H9 (cell line): ENCODE measurements around the gene KRTAP4-12. TPM values are rescaled to one million over a fixed set of nuclear protein-coding genes. Genes with fewer than 3 reads are reported as not detected.

ENCODE experiments used
- DNase-seq: peaks from one replicate; pipeline ENCODE4 v3.0.0-alpha.2; 2017
- H2AFZ ChIP-seq: one replicate; pipeline ENCODE4 v1.6.1; 2013; ENCODE audit warnings: mild to moderate bottlenecking, low read length, control low read depth, moderate library complexity
- H2AK5ac ChIP-seq: 2 replicates; pipeline ENCODE4 v1.6.1; 2013; ENCODE audit warnings: low read length, control low read depth, mixed read lengths; ENCODE audit not compliant: insufficient read length
- H2BK120ac ChIP-seq: one replicate; pipeline ENCODE4 v1.6.1; 2013; ENCODE audit warnings: low read depth, mild to moderate bottlenecking, low read length, control low read depth, inconsistent platforms; ENCODE audit not compliant: poor library complexity, severe bottlenecking
- H2BK12ac ChIP-seq: 2 replicates; pipeline ENCODE4 v1.6.1; 2013; ENCODE audit warnings: low read length, control low read depth, mixed read lengths, low read depth; ENCODE audit not compliant: insufficient read length
- H2BK15ac ChIP-seq: 2 replicates; pipeline ENCODE4 v1.6.1; 2013; ENCODE audit warnings: low read depth, low read length, control low read depth
- H2BK20ac ChIP-seq: one replicate; pipeline ENCODE4 v1.6.1; 2013; ENCODE audit warnings: low read depth, mild to moderate bottlenecking, low read length, control low read depth, inconsistent platforms; ENCODE audit not compliant: poor library complexity, severe bottlenecking
- H2BK5ac ChIP-seq: 2 replicates; pipeline ENCODE4 v1.6.1; 2013; ENCODE audit warnings: low read length, control low read depth, mixed read lengths; ENCODE audit not compliant: insufficient read length
- H3K14ac ChIP-seq: 2 replicates; pipeline ENCODE4 v1.6.1; 2013; ENCODE audit warnings: low read length, control low read depth; ENCODE audit not compliant: insufficient read depth
- H3K18ac ChIP-seq: 2 replicates; pipeline ENCODE4 v1.6.1; 2013; ENCODE audit warnings: low read depth, mild to moderate bottlenecking, mixed read lengths, low read length, control low read depth; ENCODE audit not compliant: insufficient read length
- H3K23ac ChIP-seq: 2 replicates; pipeline ENCODE4 v1.6.1; 2013; ENCODE audit warnings: low read length, control low read depth, mixed read lengths, low read depth; ENCODE audit not compliant: insufficient read length
- H3K23me2 ChIP-seq: 2 replicates; pipeline ENCODE4 v1.6.1; 2013; ENCODE audit warnings: low read depth, mild to moderate bottlenecking, mixed read lengths, low read length, control low read depth; ENCODE audit not compliant: insufficient read length, poor library complexity, severe bottlenecking
- H3K27ac ChIP-seq: 2 replicates; pipeline ENCODE4 v1.5.1; 2013; ENCODE audit warnings: low read length, control low read depth, mixed read lengths, low read depth; ENCODE audit not compliant: insufficient read length
- H3K27me3 ChIP-seq: 2 replicates; pipeline ENCODE4 v1.6.1; 2013; ENCODE audit warnings: low read length, control low read depth, inconsistent platforms; ENCODE audit not compliant: insufficient read depth
- H3K4ac ChIP-seq: 2 replicates; pipeline ENCODE4 v1.6.1; 2013; ENCODE audit warnings: low read depth, mild to moderate bottlenecking, control low read depth, inconsistent platforms, low read length, moderate library complexity
- H3K4me1 ChIP-seq: 2 replicates; pipeline ENCODE4 v1.6.1; 2013; ENCODE audit warnings: low read length, control low read depth, inconsistent platforms; ENCODE audit not compliant: insufficient read depth
- H3K4me2 ChIP-seq: 2 replicates; pipeline ENCODE4 v1.6.1; 2013; ENCODE audit warnings: low read length, control low read depth, mixed read lengths; ENCODE audit not compliant: insufficient read length, insufficient read depth
- H3K56ac ChIP-seq: 2 replicates; pipeline ENCODE4 v1.6.1; 2013; ENCODE audit warnings: low read depth, mild to moderate bottlenecking, mixed read lengths, low read length, control low read depth; ENCODE audit not compliant: insufficient read length
- H3K79me1 ChIP-seq: 2 replicates; pipeline ENCODE4 v1.6.1; 2013; ENCODE audit warnings: low read depth, mild to moderate bottlenecking, moderate library complexity, low read length, control low read depth, inconsistent platforms; ENCODE audit not compliant: insufficient read depth, poor library complexity, severe bottlenecking
- H3K79me2 ChIP-seq: 2 replicates; pipeline ENCODE4 v1.6.1; 2013; ENCODE audit warnings: low read length, control low read depth, inconsistent platforms; ENCODE audit not compliant: insufficient read depth
- H3K9ac ChIP-seq: 2 replicates; pipeline ENCODE4 v1.6.1; 2013; ENCODE audit warnings: low read length, control low read depth, mixed read lengths; ENCODE audit not compliant: insufficient read length; ENCODE audit errors: extremely low read depth
- H3K9me3 ChIP-seq: one replicate; pipeline ENCODE4 v1.6.1; 2013; ENCODE audit warnings: low read depth, low read length, inconsistent platforms; ENCODE audit not compliant: control insufficient read depth
- H3T11ph ChIP-seq: one replicate; pipeline ENCODE4 v1.6.1; 2013; ENCODE audit warnings: mild to moderate bottlenecking, low read length, control low read depth, inconsistent platforms
- H4K20me1 ChIP-seq: one replicate; pipeline ENCODE4 v1.6.1; 2013; ENCODE audit not compliant: control insufficient read depth, insufficient read length, insufficient read depth
- H4K5ac ChIP-seq: 2 replicates; pipeline ENCODE4 v1.6.1; 2013; ENCODE audit warnings: low read depth, mild to moderate bottlenecking, mixed read lengths, low read length, control low read depth; ENCODE audit not compliant: insufficient read length
- H4K8ac ChIP-seq: replicated peaks from 2 replicates; pipeline ENCODE4 v1.6.1; 2013; ENCODE audit warnings: low read length, control low read depth, mixed read lengths, low read depth; ENCODE audit not compliant: insufficient read length
- H4K91ac ChIP-seq: 2 replicates; pipeline ENCODE4 v1.6.1; 2013; ENCODE audit warnings: low read depth, mild to moderate bottlenecking, moderate library complexity, mixed read lengths, low read length, control low read depth; ENCODE audit not compliant: insufficient read length
- H3K27ac Mint-ChIP-seq, 3 experiments: 2 replicates in 2 of 3; 3 replicates in 1 of 3; pipeline ENCODE4 v1.8.0; 2020 to 2021; ENCODE audit warnings: mixed read lengths in 3 of 3, mild to moderate bottlenecking in 1 of 3, moderate library complexity in 1 of 3
- H3K27me3 Mint-ChIP-seq: 2 replicates; pipeline ENCODE4 v1.8.0; 2021; ENCODE audit warnings: low read depth, mild to moderate bottlenecking, moderate library complexity, mixed read lengths
- H3K36me3 Mint-ChIP-seq, 3 experiments: 2 replicates in 2 of 3; 3 replicates in 1 of 3; pipeline ENCODE4 v1.8.0; 2020 to 2021; ENCODE audit warnings: low read depth in 3 of 3, mixed read lengths in 3 of 3; ENCODE audit not compliant: insufficient read depth in 1 of 3
- H3K4me1 Mint-ChIP-seq, 2 experiments: 2 replicates each; pipeline ENCODE4 v1.8.0; 2020; ENCODE audit warnings: mixed read lengths in 2 of 2
- H3K4me3 Mint-ChIP-seq, 2 experiments: 2 replicates in 1 of 2; 3 replicates in 1 of 2; pipeline ENCODE4 v1.8.0; 2020 to 2021; ENCODE audit warnings: mild to moderate bottlenecking in 2 of 2, mixed read lengths in 2 of 2, moderate library complexity in 1 of 2
- H3K9me3 Mint-ChIP-seq, 2 experiments: 2 replicates in 1 of 2; 3 replicates in 1 of 2; pipeline ENCODE4 v1.8.0; 2020; ENCODE audit warnings: mild to moderate bottlenecking in 2 of 2, mixed read lengths in 2 of 2, moderate library complexity in 1 of 2
- WGBS: extraction: QIAGEN DNeasy Blood & Tissue Kit; methylation state at CpG from one replicate; pipeline ENCODE4 v1.1.7; 2013; ENCODE audit warnings: missing lambda C conversion rate, low lambda C conversion rate, mixed read lengths; ENCODE audit not compliant: insufficient read length; ENCODE audit errors: extremely low coverage; 5-methylcytosine and 5-hydroxymethylcytosine counted together
- total RNA-seq: library from RNA; stranded (reverse); gene quantifications from 2 replicates; pipeline ENCODE4 v1.2.1, GENCODE V29; 2021
- TF ChIP-seq, protein P1 (sequence below): fragments of 200-600 bp; sonication (generic); conservative IDR thresholded peaks from 3 replicates; pipeline ENCODE4 v1.8.0; 2021; ENCODE audit warnings: antibody characterized with exemption, mild to moderate bottlenecking

The KRTAP4-12 gene
- total RNA-seq, 1 experiment from 2014 or later, result not detected

- Histone ChIP-seq H3K79me2 (no peaks in the 10 kb centered on the region), H4K5ac (no peak overlapping the region), H2BK12ac (no peak overlapping the region), H2AFZ (no peak overlapping the region), H2AK5ac (no peak overlapping the region), H3K18ac (no peak overlapping the region), H4K20me1 (no peaks in the 10 kb centered on the region), H2BK5ac (no peak overlapping the region), H3K4me2 (no peak overlapping the region), H3K23me2 (no peaks in the 10 kb centered on the region), H2BK20ac (no peak overlapping the region), H3K9me3 (no peaks in the 10 kb centered on the region), H3K27me3 (no peaks in the 10 kb centered on the region), H2BK120ac (no peak overlapping the region), H3K9ac (no peak overlapping the region), H3K14ac (no peak overlapping the region), H3K23ac (no peak overlapping the region), H3K56ac (no peak overlapping the region), H3K4ac (no peak overlapping the region), H2BK15ac (no peak overlapping the region), H3T11ph (no peak overlapping the region), H3K79me1 (no peaks in the 10 kb centered on the region), H4K8ac (no peak overlapping the region), H3K27ac (no peak overlapping the region), H4K91ac (no peak overlapping the region), H3K4me1 (no peaks in the 10 kb centered on the region)
- Mint-ChIP-seq H3K36me3 (peaks cover 0 to 2% (median under 1%) of the 10 kb centered on the region in 3 experiments; a peak in 3 of 7 replicates), H3K27me3 (peaks cover under 1% of the 10 kb centered on the region; the same call in 1 of the 2 replicates), H3K9me3 (peaks cover 0 to 1% of the 10 kb centered on the region in 2 experiments; a peak in 1 of 5 replicates), H3K27ac (no peak overlapping the region), H3K4me1 (peaks cover 2 to 13% of the 10 kb centered on the region in 2 experiments), H3K4me3 (no peak overlapping the region)
- DNase-seq, result no peak
- TF ChIP-seq, protein P1, sequence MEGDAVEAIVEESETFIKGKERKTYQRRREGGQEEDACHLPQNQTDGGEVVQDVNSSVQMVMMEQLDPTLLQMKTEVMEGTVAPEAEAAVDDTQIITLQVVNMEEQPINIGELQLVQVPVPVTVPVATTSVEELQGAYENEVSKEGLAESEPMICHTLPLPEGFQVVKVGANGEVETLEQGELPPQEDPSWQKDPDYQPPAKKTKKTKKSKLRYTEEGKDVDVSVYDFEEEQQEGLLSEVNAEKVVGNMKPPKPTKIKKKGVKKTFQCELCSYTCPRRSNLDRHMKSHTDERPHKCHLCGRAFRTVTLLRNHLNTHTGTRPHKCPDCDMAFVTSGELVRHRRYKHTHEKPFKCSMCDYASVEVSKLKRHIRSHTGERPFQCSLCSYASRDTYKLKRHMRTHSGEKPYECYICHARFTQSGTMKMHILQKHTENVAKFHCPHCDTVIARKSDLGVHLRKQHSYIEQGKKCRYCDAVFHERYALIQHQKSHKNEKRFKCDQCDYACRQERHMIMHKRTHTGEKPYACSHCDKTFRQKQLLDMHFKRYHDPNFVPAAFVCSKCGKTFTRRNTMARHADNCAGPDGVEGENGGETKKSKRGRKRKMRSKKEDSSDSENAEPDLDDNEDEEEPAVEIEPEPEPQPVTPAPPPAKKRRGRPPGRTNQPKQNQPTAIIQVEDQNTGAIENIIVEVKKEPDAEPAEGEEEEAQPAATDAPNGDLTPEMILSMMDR, result no peak
- no CpG with 5 or more reads among the region's 4 CpGs for WGBS
Observed at GRCh38 chr17:41150026-41150425, 26.0 kb upstream of the KRTAP4-12 start.
